MM.1S (cell line): Measurements from ENCODE around the gene SOST.

Experiments used
- DNase-seq: peaks from one replicate; pipeline ENCODE4 v3.0.0-alpha.2; 2015
- H2AFZ ChIP-seq: fragments of 300-600 bp; sonication (generic); 2 replicates; pipeline ENCODE4 v1.6.0; 2016; ENCODE audit warnings: antibody characterized with exemption, low read length
- H3F3A ChIP-seq: fragments of 300-600 bp; sonication (generic); 2 replicates; pipeline ENCODE4 v1.6.1; 2016; ENCODE audit warnings: mild to moderate bottlenecking, antibody characterized with exemption, low read length, moderate library complexity, mixed read lengths; ENCODE audit not compliant: insufficient read depth
- H3K27ac ChIP-seq: fragments of 300-600 bp; sonication (generic); 2 replicates; pipeline ENCODE4 v1.5.1; 2016; ENCODE audit warnings: mild to moderate bottlenecking, low read length
- H3K27me3 ChIP-seq: fragments of 300-600 bp; sonication (generic); replicated peaks from 2 replicates; pipeline ENCODE4 v1.6.0; 2016; ENCODE audit warnings: low read length; ENCODE audit not compliant: insufficient read depth
- H3K36me3 ChIP-seq: fragments of 300-600 bp; sonication (generic); replicated peaks from 2 replicates; pipeline ENCODE4 v1.6.1; 2016; ENCODE audit warnings: mild to moderate bottlenecking, low read length, mixed read lengths; ENCODE audit not compliant: insufficient read depth
- H3K4me1 ChIP-seq: fragments of 300-600 bp; sonication (generic); 2 replicates; pipeline ENCODE4 v1.6.1; 2016; ENCODE audit warnings: low read length, mixed read lengths
- H3K4me2 ChIP-seq: fragments of 300-600 bp; sonication (generic); 2 replicates; pipeline ENCODE4 v1.6.0; 2016; ENCODE audit warnings: low read depth, low read length
- H3K4me3 ChIP-seq: fragments of 300-600 bp; sonication (generic); 2 replicates; pipeline ENCODE4 v1.5.1; 2016; ENCODE audit warnings: low read length, mixed read lengths
- H3K79me2 ChIP-seq: fragments of 300-600 bp; sonication (generic); 2 replicates; pipeline ENCODE4 v1.6.1; 2016; ENCODE audit warnings: mixed run types, low read length, mixed read lengths
- H3K9ac ChIP-seq: fragments of 300-600 bp; sonication (generic); 2 replicates; pipeline ENCODE4 v1.6.1; 2016; ENCODE audit warnings: low read length, mixed read lengths
- H3K9me2 ChIP-seq: fragments of 300-600 bp; sonication (generic); replicated peaks from 2 replicates; pipeline ENCODE4 v1.6.1; 2016; ENCODE audit warnings: mild to moderate bottlenecking, low read length, mixed read lengths; ENCODE audit not compliant: insufficient read depth
- H3K9me3 ChIP-seq: fragments of 300-600 bp; sonication (generic); replicated peaks from 2 replicates; pipeline ENCODE4 v1.6.1; 2016; ENCODE audit warnings: mild to moderate bottlenecking, low read length, mixed read lengths; ENCODE audit not compliant: insufficient read depth
- H4K20me1 ChIP-seq: fragments of 300-600 bp; sonication (generic); 2 replicates; pipeline ENCODE4 v1.6.1; 2016; ENCODE audit warnings: mild to moderate bottlenecking, low read length, moderate library complexity, mixed read lengths; ENCODE audit not compliant: insufficient read depth
- EZH2 ChIP-seq: fragments of 300-600 bp; sonication (generic); optimal IDR thresholded peaks from 2 replicates; pipeline ENCODE3; 2017; ENCODE audit warnings: low read depth, mild to moderate bottlenecking, antibody characterized with exemption, low read length, mixed read lengths
- EZH2phosphoT487 ChIP-seq: fragments of 300-600 bp; sonication (generic); IDR thresholded peaks from 2 replicates; pipeline ENCODE4 v1.6.1; 2018; ENCODE audit warnings: antibody characterized with exemption, low read length
- TF ChIP-seq, protein P1 (sequence below): fragments of 300-600 bp; sonication (generic); IDR thresholded peaks from 2 replicates; pipeline ENCODE4 v1.5.1; 2016; ENCODE audit warnings: antibody characterized with exemption, low read length, mixed read lengths

Gene SOST

GRCh38 chr17:43768943-43769342, 10.4 kb upstream of the SOST start:
- Histone ChIP-seq H3F3A (no peaks in the 10 kb centered on the region), H3K9ac (no peak overlapping the region), H3K36me3 (no peaks in the 10 kb centered on the region), H3K27ac (no peak overlapping the region), H3K4me1 (peaks cover 13% of the 10 kb centered on the region), H3K4me3 (no peak overlapping the region), H4K20me1 (no peaks in the 10 kb centered on the region), H3K9me3 (no peaks in the 10 kb centered on the region), H2AFZ (no peak overlapping the region), H3K9me2 (no peaks in the 10 kb centered on the region), H3K4me2 (peak overlapping the region; percentile 30; the same call in 1 of the 2 replicates), H3K79me2 (no peaks in the 10 kb centered on the region), H3K27me3 (peaks cover 14% of the 10 kb centered on the region)
- TF ChIP-seq EZH2phosphoT487, result no peak
- TF ChIP-seq, protein P1, sequence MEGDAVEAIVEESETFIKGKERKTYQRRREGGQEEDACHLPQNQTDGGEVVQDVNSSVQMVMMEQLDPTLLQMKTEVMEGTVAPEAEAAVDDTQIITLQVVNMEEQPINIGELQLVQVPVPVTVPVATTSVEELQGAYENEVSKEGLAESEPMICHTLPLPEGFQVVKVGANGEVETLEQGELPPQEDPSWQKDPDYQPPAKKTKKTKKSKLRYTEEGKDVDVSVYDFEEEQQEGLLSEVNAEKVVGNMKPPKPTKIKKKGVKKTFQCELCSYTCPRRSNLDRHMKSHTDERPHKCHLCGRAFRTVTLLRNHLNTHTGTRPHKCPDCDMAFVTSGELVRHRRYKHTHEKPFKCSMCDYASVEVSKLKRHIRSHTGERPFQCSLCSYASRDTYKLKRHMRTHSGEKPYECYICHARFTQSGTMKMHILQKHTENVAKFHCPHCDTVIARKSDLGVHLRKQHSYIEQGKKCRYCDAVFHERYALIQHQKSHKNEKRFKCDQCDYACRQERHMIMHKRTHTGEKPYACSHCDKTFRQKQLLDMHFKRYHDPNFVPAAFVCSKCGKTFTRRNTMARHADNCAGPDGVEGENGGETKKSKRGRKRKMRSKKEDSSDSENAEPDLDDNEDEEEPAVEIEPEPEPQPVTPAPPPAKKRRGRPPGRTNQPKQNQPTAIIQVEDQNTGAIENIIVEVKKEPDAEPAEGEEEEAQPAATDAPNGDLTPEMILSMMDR, result no peak
- no peak for TF ChIP-seq EZH2
- no peak for DNase-seq

- Histone ChIP-seq H4K20me1 (no peaks in the 10 kb centered on the region), H3K4me3 (no peak overlapping the region), H3K4me2 (peak overlapping the region; percentile 30; the same call in 1 of the 2 replicates)
Observed at GRCh38 chr17:43768382-43768781, 9.8 kb upstream of the SOST start.

DNA sequence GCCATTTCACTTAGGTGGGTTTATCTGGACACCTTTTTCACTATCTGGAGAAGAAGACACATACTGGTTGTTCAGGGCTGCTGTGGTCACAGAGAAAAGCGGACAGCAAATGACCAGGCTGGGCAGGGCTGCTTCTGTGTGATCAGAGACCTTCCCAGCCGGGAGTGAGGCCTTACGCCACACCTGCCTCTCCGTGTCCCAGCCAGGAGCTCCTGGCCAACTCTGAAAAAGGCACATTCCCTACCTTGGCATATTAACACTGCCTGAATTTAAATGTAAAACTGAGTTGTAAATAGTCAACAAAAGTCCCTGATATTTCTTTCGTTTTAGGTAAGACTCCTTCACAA, 9.1 kb upstream of the SOST start:
- Histone ChIP-seq H3K4me3 (no peak overlapping the region), H3K27ac (no peak overlapping the region), H3K79me2 (no peaks in the 10 kb centered on the region), H4K20me1 (no peaks in the 10 kb centered on the region), H3K4me1 (peaks cover 13% of the 10 kb centered on the region), H3K9me2 (no peaks in the 10 kb centered on the region), H3K36me3 (no peaks in the 10 kb centered on the region), H3K4me2 (no peak overlapping the region), H3K9me3 (no peaks in the 10 kb centered on the region), H2AFZ (no peak overlapping the region), H3K9ac (no peak overlapping the region), H3K27me3 (peaks cover 20% of the 10 kb centered on the region), H3F3A (no peaks in the 10 kb centered on the region)
- no peak for DNase-seq
- TF ChIP-seq EZH2phosphoT487 (no peak), EZH2 (no peak)
- TF ChIP-seq, protein P1, result no peak

More at GRCh38 chr17:43768382-43768781, 9.8 kb upstream of the SOST start:
- Histone ChIP-seq H3K27ac (no peak overlapping the region), H3K4me1 (peaks cover 13% of the 10 kb centered on the region), H3K9ac (no peak overlapping the region), H3K9me2 (no peaks in the 10 kb centered on the region), H3K79me2 (no peaks in the 10 kb centered on the region), H2AFZ (no peak overlapping the region), H3K9me3 (no peaks in the 10 kb centered on the region), H3K36me3 (no peaks in the 10 kb centered on the region), H3K27me3 (peaks cover 19% of the 10 kb centered on the region), H3F3A (no peaks in the 10 kb centered on the region)
- TF ChIP-seq, protein P1, result no peak
- TF ChIP-seq EZH2 (no peak), EZH2phosphoT487 (no peak)
- DNase-seq, result no peak
